A673 (cell line): ENCODE data around the gene PCNX1. TPM values are rescaled to one million over a fixed set of nuclear protein-coding genes. Genes with fewer than 3 reads are reported as not detected.

Source experiments
- BruUV-seq: library from RNA; stranded (reverse); fragments of 400-500 nt; replicated peaks from 2 replicates; lab custom pipeline; 2021; lab: Mats Ljungman, UMichigan
- CTCF ChIA-PET: fragments of 300-600 bp; sonication (Branson Sonifier 250); formaldehyde crosslinking; loops from one replicate; lab custom pipeline; 2022; ENCODE audit warnings: antibody characterized with exemption; lab: Charles Lee
- POLR2A ChIA-PET: fragments of 300-600 bp; sonication (Branson Sonifier 250); formaldehyde crosslinking; loops from one replicate; lab custom pipeline; 2022; ENCODE audit warnings: antibody characterized with exemption; ENCODE audit not compliant: low non-redundant PET; lab: Charles Lee
- DNase-seq: peaks from one replicate; pipeline ENCODE4 v3.0.0-alpha.2; 2015; ENCODE audit warnings: low spot score
- H3K27ac ChIP-seq: fragments of 200-600 bp; sonication (generic); 2 replicates; pipeline ENCODE4 v1.5.1; 2016; ENCODE audit warnings: mixed run types, low read depth, mild to moderate bottlenecking, mixed read lengths, antibody characterized with exemption, low read length; ENCODE audit not compliant: poor library complexity, severe bottlenecking
- H3K27me3 ChIP-seq: fragments of 200-600 bp; sonication (generic); replicated peaks from 2 replicates; pipeline ENCODE4 v1.6.1; 2017; ENCODE audit warnings: mixed run types, low read depth, mild to moderate bottlenecking, mixed read lengths, antibody characterized with exemption, low read length; ENCODE audit not compliant: insufficient read depth, poor library complexity
- H3K36me3 ChIP-seq: fragments of 200-600 bp; sonication (generic); 2 replicates; pipeline ENCODE4 v1.6.1; 2016; ENCODE audit warnings: mixed run types, mild to moderate bottlenecking, mixed read lengths, antibody characterized with exemption, low read length; ENCODE audit not compliant: insufficient read depth, poor library complexity, severe bottlenecking
- H3K4me1 ChIP-seq: fragments of 200-600 bp; sonication (generic); 2 replicates; pipeline ENCODE4 v1.6.1; 2017; ENCODE audit warnings: mixed run types, mild to moderate bottlenecking, mixed read lengths, antibody characterized with exemption, low read length; ENCODE audit not compliant: insufficient read depth, poor library complexity, severe bottlenecking
- H3K4me3 ChIP-seq: fragments of 200-600 bp; sonication (generic); 2 replicates; pipeline ENCODE4 v1.5.1; 2016; ENCODE audit warnings: low read depth, mixed run types, mild to moderate bottlenecking, mixed read lengths, low read length; ENCODE audit not compliant: poor library complexity, severe bottlenecking
- H3K9me3 ChIP-seq: fragments of 200-600 bp; sonication (generic); 2 replicates; pipeline ENCODE4 v1.6.1; 2016; ENCODE audit warnings: mixed run types, low read depth, mild to moderate bottlenecking, mixed read lengths, antibody characterized with exemption, low read length; ENCODE audit not compliant: poor library complexity, severe bottlenecking
- CTCF ChIP-seq: fragments of 300-800, 200-600 bp; sonication (generic); conservative IDR thresholded peaks from 2 replicates; pipeline ENCODE4 v1.5.1; 2017; ENCODE audit warnings: low read depth, mild to moderate bottlenecking, antibody characterized with exemption, low read length, moderate library complexity, mixed read lengths
- EZH2 ChIP-seq: fragments of 200-600 bp; sonication (generic); IDR thresholded peaks from 2 replicates; pipeline ENCODE4 v1.6.1; 2017; ENCODE audit warnings: borderline replicate concordance, low read depth, mild to moderate bottlenecking, mixed read lengths, antibody characterized with exemption, low read length; ENCODE audit not compliant: poor library complexity, severe bottlenecking
- intact Hi-C: fragments of 100-400 bp; cut with micrococcal nuclease; formaldehyde crosslinking; loops from one replicate; pipeline ENCODE4 v1.10.0; 2022; ENCODE audit not compliant: unreplicated experiment
- total RNA-seq: library from RNA; stranded (reverse); gene quantifications from 2 replicates; pipeline ENCODE4 v1.2.3, GENCODE V29; 2021

Gene PCNX1
- total RNA-seq, 1 experiment from 2014 or later, result 60.7 TPM

GRCh38 chr14:71119832-71120231 lies 212.6 kb downstream of the PCNX1 start:
- intact Hi-C loops, result no loop called here
- CTCF ChIA-PET, result interaction anchor here (1.0 kb wide), 1 partner anchor 15 kb away, joined by 3 read pairs; no protein-coding TSS in a partner anchor

DNA sequence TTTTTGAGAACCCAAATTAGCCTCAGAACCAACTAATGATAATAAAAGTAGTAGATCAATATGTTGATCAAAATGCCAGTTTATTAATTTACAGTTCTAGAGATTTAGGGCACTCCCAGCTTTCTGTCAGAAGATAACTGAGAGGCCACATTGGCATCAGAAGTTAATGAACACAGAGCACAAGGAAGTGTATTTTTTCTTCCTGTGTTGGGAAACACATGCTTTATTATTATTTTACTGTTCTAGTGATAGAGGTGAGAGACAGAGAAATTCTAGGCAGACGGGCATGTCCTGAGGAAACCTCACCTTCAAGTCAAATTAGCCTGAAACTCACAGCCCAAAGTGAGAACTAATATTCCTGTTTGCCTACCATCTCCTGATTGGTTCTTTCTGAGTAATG lies 213.7 kb downstream of the PCNX1 start:
- no peaks in the 10 kb centered on the region for H3K27me3 ChIP-seq
- no peak overlapping the region for H3K4me3 ChIP-seq
- TF ChIP-seq EZH2, result no peak
- no peak for TF ChIP-seq CTCF
- intact Hi-C loops, result no loop called here
- no TSS peak for BruUV-seq
- H3K9me3 ChIP-seq, result no peaks in the 10 kb centered on the region
- DNase-seq, result no peak
- no peak overlapping the region for H3K27ac ChIP-seq
- H3K36me3 ChIP-seq, result no peaks in the 10 kb centered on the region
- ChIA-PET CTCF (no interaction called here), POLR2A (no interaction called here)
- H3K4me1 ChIP-seq, result peaks cover 9% of the 10 kb centered on the region

More at GRCh38 chr14:71119832-71120231, 212.6 kb downstream of the PCNX1 start:
- Histone ChIP-seq H3K36me3 (no peaks in the 10 kb centered on the region), H3K27ac (no peak overlapping the region), H3K27me3 (no peaks in the 10 kb centered on the region), H3K4me3 (no peak overlapping the region), H3K4me1 (peaks cover 9% of the 10 kb centered on the region), H3K9me3 (no peaks in the 10 kb centered on the region)
- BruUV-seq, result no TSS peak
- POLR2A ChIA-PET, result no interaction called here
- DNase-seq, result no peak
- TF ChIP-seq CTCF, result no peak
- TF ChIP-seq EZH2, result no peak

DNA sequence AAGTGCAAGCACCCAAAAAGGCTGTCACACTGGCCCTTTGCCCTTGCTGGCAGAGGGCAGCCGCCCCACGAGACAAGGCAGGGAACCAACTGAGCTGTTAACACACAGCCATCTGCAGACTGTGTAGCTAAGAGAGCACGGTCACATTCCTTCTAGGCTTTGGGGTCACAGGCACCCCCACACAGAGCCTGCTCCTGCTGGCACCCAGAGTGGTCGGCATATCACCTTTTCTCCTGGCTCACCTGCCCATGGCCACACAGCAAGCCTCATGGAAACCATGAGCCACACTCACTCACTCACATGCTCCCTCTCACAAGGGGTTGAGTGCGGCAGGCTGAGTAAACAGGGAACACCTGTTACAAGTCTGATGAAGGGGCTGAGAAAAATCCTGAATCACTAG lies 214.5 kb downstream of the PCNX1 start:
- Histone ChIP-seq H3K4me3 (no peak overlapping the region), H3K36me3 (no peaks in the 10 kb centered on the region), H3K4me1 (peaks cover 9% of the 10 kb centered on the region), H3K27me3 (no peaks in the 10 kb centered on the region), H3K27ac (no peak overlapping the region), H3K9me3 (no peaks in the 10 kb centered on the region)
- CTCF ChIA-PET, result no interaction called here
- no peak for TF ChIP-seq EZH2
- no peak for TF ChIP-seq CTCF
- DNase-seq, result no peak
- intact Hi-C loops, result no loop called here
- POLR2A ChIA-PET, result no interaction called here
- no TSS peak for BruUV-seq
